ENCODE measurements around the gene CHPT1. TPM values are rescaled to one million over a fixed set of nuclear protein-coding genes. Genes with fewer than 3 reads are reported as not detected.

The CHPT1 gene
- total RNA-seq, 4 donors from 2014 or later = 94.5 to 177 (median 150) TPM

DNA sequence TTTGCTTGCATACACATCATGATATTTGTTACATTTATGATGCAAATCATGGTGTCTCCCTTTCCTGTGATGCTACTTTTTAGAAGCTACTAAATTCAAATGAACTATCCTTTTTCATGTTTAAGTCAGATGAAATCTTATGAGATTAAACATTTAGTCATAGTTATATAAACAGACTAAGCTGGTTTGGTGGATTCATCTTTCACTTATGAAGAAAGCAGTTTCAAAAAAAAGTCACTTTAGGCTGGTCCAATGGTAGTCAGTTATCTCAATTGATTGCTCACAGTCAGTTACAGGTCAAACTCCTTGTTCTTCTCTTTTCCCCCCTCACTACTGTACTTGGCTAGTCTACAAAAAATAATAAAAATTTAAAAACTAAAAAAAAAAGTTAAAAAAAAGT is 22.1 kb downstream of the CHPT1 start:
- TF ChIP-seq POLR2A (IDR thresholded peaks at IDR 0.05) = no peak
- TF ChIP-seq, protein P1, sequence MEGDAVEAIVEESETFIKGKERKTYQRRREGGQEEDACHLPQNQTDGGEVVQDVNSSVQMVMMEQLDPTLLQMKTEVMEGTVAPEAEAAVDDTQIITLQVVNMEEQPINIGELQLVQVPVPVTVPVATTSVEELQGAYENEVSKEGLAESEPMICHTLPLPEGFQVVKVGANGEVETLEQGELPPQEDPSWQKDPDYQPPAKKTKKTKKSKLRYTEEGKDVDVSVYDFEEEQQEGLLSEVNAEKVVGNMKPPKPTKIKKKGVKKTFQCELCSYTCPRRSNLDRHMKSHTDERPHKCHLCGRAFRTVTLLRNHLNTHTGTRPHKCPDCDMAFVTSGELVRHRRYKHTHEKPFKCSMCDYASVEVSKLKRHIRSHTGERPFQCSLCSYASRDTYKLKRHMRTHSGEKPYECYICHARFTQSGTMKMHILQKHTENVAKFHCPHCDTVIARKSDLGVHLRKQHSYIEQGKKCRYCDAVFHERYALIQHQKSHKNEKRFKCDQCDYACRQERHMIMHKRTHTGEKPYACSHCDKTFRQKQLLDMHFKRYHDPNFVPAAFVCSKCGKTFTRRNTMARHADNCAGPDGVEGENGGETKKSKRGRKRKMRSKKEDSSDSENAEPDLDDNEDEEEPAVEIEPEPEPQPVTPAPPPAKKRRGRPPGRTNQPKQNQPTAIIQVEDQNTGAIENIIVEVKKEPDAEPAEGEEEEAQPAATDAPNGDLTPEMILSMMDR (IDR thresholded peaks at IDR 0.05) = no peak
- Histone ChIP-seq H3K4me1 (no peaks in the 10 kb centered on the region), H3K27ac (no peak overlapping the region), H3K9me3 (no peaks in the 10 kb centered on the region), H3K36me3 (peaks cover 0 to 3% of the 10 kb centered on the region in 2 donors), H3K4me3 (replicated peaks in 1 of 3) (no peak overlapping the region), H3K27me3 (no peaks in the 10 kb centered on the region)
- intact Hi-C loops (cut with DNase I) = no loop called here
- no peak for DNase-seq

GRCh38 chr12:101720118-101720517 is 22.7 kb downstream of the CHPT1 start:
- H3K27ac ChIP-seq = no peak overlapping the region
- TF ChIP-seq, protein P1 (IDR thresholded peaks at IDR 0.05) = no peak
- no peak for TF ChIP-seq POLR2A (IDR thresholded peaks at IDR 0.05)
- H3K4me1 ChIP-seq = no peaks in the 10 kb centered on the region
- DNase-seq = no peak
- intact Hi-C loops (cut with DNase I) = no loop called here
- H3K27me3 ChIP-seq = no peaks in the 10 kb centered on the region
- H3K9me3 ChIP-seq = no peaks in the 10 kb centered on the region
- peaks cover 0 to 9% of the 10 kb centered on the region in 2 donors for H3K36me3 ChIP-seq
- no peak overlapping the region for H3K4me3 ChIP-seq (replicated peaks in 1 of 3)

- DNase-seq = no peak
- no peaks in the 10 kb centered on the region for H3K9me3 ChIP-seq
- no peaks in the 10 kb centered on the region for H3K4me1 ChIP-seq
- TF ChIP-seq, protein P1 (IDR thresholded peaks at IDR 0.05) = no peak
- TF ChIP-seq POLR2A (IDR thresholded peaks at IDR 0.05) = no peak
- 95% methylated on average over 4 of the region's 4 CpGs for WGBS, 2 donors
- H3K36me3 ChIP-seq = peaks cover 0 to 9% of the 10 kb centered on the region in 2 donors
- H3K27ac ChIP-seq = no peak overlapping the region
- no peaks in the 10 kb centered on the region for H3K27me3 ChIP-seq
- H3K4me3 ChIP-seq (replicated peaks in 1 of 3) = no peak overlapping the region
- intact Hi-C loops (cut with DNase I) = no loop called here
Observed at GRCh38 chr12:101722392-101722791, 25.0 kb downstream of the CHPT1 start.

- TF ChIP-seq, protein P1 (IDR thresholded peaks at IDR 0.05) = no peak
- TF ChIP-seq POLR2A (IDR thresholded peaks at IDR 0.05) = no peak
- intact Hi-C loops (cut with DNase I) = no loop called here
- DNase-seq = no peak
- H3K9me3 ChIP-seq = no peaks in the 10 kb centered on the region
- H3K27me3 ChIP-seq = no peaks in the 10 kb centered on the region
- peaks cover 0 to 9% of the 10 kb centered on the region in 2 donors for H3K36me3 ChIP-seq
- no peak overlapping the region for H3K4me3 ChIP-seq (replicated peaks in 1 of 3)
- peak overlapping the region in 2 of 3 donors; percentile 4 to 15 for H3K27ac ChIP-seq
- no peaks in the 10 kb centered on the region for H3K4me1 ChIP-seq
Observed at GRCh38 chr12:101727098-101727497, 29.7 kb downstream of the CHPT1 start.

GRCh38 chr12:101729842-101730241 is 32.4 kb downstream of the CHPT1 start:
- H3K4me3 ChIP-seq (replicated peaks in 1 of 3) = no peak overlapping the region
- intact Hi-C loops (cut with DNase I) = no loop called here
- H3K36me3 ChIP-seq = peaks cover 0 to 3% of the 10 kb centered on the region in 2 donors
- DNase-seq = no peak
- no peak overlapping the region for H3K27ac ChIP-seq
- TF ChIP-seq POLR2A (IDR thresholded peaks at IDR 0.05) = no peak
- TF ChIP-seq, protein P1 (IDR thresholded peaks at IDR 0.05) = no peak
- H3K9me3 ChIP-seq = no peaks in the 10 kb centered on the region
- H3K4me1 ChIP-seq = no peaks in the 10 kb centered on the region
- no peaks in the 10 kb centered on the region for H3K27me3 ChIP-seq
